Measurements from ENCODE around the gene ISM1.

The ISM1 gene

GRCh38 chr20:13284830-13285229 lies 63.8 kb downstream of the ISM1 start:
- Histone ChIP-seq H3K9ac (ENCODE audit: low read length) (no peak overlapping the region), H3K27me3 (ENCODE audit: control insufficient read depth, insufficient read depth, low read length) (no peaks in the 10 kb centered on the region), H3K4me3 (ENCODE audit: low read depth, low read length) (no peak overlapping the region), H3K27ac (ENCODE audit: low read depth, low read length) (no peak overlapping the region), H3K9me3 (ENCODE audit: control insufficient read depth, insufficient read depth, low read depth, low read length) (peaks cover 3% of the 10 kb centered on the region; the same call in 1 of the 2 replicates), H3K36me3 (ENCODE audit: control insufficient read depth, insufficient read depth, low read length) (no peaks in the 10 kb centered on the region; the same call in 1 of the 2 replicates), H3K4me1 (ENCODE audit: control insufficient read depth, insufficient read depth, low read length) (no peaks in the 10 kb centered on the region)

- Histone ChIP-seq H3K9ac (ENCODE audit: low read length) (no peak overlapping the region), H3K4me3 (ENCODE audit: low read depth, low read length) (no peak overlapping the region), H3K27me3 (ENCODE audit: control insufficient read depth, insufficient read depth, low read length) (no peaks in the 10 kb centered on the region), H3K36me3 (ENCODE audit: control insufficient read depth, insufficient read depth, low read length) (no peaks in the 10 kb centered on the region; the same call in 1 of the 2 replicates), H3K9me3 (ENCODE audit: control insufficient read depth, insufficient read depth, low read depth, low read length) (peaks cover 3% of the 10 kb centered on the region; the same call in 1 of the 2 replicates), H3K4me1 (ENCODE audit: control insufficient read depth, insufficient read depth, low read length) (no peaks in the 10 kb centered on the region), H3K27ac (ENCODE audit: low read depth, low read length) (no peak overlapping the region)
Observed at GRCh38 chr20:13285408-13285807, 64.3 kb downstream of the ISM1 start.

GRCh38 chr20:13286052-13286451 lies 65.0 kb downstream of the ISM1 start:
- Histone ChIP-seq H3K9ac (ENCODE audit: low read length) (no peak overlapping the region), H3K4me1 (ENCODE audit: control insufficient read depth, insufficient read depth, low read length) (no peaks in the 10 kb centered on the region), H3K27ac (ENCODE audit: low read depth, low read length) (no peak overlapping the region), H3K27me3 (ENCODE audit: control insufficient read depth, insufficient read depth, low read length) (no peaks in the 10 kb centered on the region), H3K4me3 (ENCODE audit: low read depth, low read length) (no peak overlapping the region), H3K9me3 (ENCODE audit: control insufficient read depth, insufficient read depth, low read depth, low read length) (no peaks in the 10 kb centered on the region), H3K36me3 (ENCODE audit: control insufficient read depth, insufficient read depth, low read length) (no peaks in the 10 kb centered on the region)

- Histone ChIP-seq H3K4me1 (ENCODE audit: control insufficient read depth, insufficient read depth, low read length) (no peaks in the 10 kb centered on the region), H3K36me3 (ENCODE audit: control insufficient read depth, insufficient read depth, low read length) (no peaks in the 10 kb centered on the region), H3K27ac (ENCODE audit: low read depth, low read length) (no peak overlapping the region), H3K27me3 (ENCODE audit: control insufficient read depth, insufficient read depth, low read length) (no peaks in the 10 kb centered on the region), H3K9ac (ENCODE audit: low read length) (no peak overlapping the region), H3K4me3 (ENCODE audit: low read depth, low read length) (no peak overlapping the region), H3K9me3 (ENCODE audit: control insufficient read depth, insufficient read depth, low read depth, low read length) (no peaks in the 10 kb centered on the region)
Observed at GRCh38 chr20:13286607-13287006, 65.5 kb downstream of the ISM1 start.

GRCh38 chr20:13288357-13288756 lies 67.3 kb downstream of the ISM1 start:
- Histone ChIP-seq H3K9ac (ENCODE audit: low read length) (no peak overlapping the region), H3K36me3 (ENCODE audit: control insufficient read depth, insufficient read depth, low read length) (no peaks in the 10 kb centered on the region), H3K4me1 (ENCODE audit: control insufficient read depth, insufficient read depth, low read length) (no peaks in the 10 kb centered on the region), H3K4me3 (ENCODE audit: low read depth, low read length) (no peak overlapping the region), H3K27ac (ENCODE audit: low read depth, low read length) (no peak overlapping the region), H3K27me3 (ENCODE audit: control insufficient read depth, insufficient read depth, low read length) (no peaks in the 10 kb centered on the region), H3K9me3 (ENCODE audit: control insufficient read depth, insufficient read depth, low read depth, low read length) (no peaks in the 10 kb centered on the region)

GRCh38 chr20:13289031-13289430 lies 68.0 kb downstream of the ISM1 start:
- no peaks in the 10 kb centered on the region for H3K27me3 ChIP-seq (ENCODE audit: control insufficient read depth, insufficient read depth, low read length)
- no peak overlapping the region for H3K9ac ChIP-seq (ENCODE audit: low read length)
- H3K4me1 ChIP-seq (ENCODE audit: control insufficient read depth, insufficient read depth, low read length), result no peaks in the 10 kb centered on the region
- H3K4me3 ChIP-seq (ENCODE audit: low read depth, low read length), result no peak overlapping the region
- H3K27ac ChIP-seq (ENCODE audit: low read depth, low read length), result no peak overlapping the region
- H3K36me3 ChIP-seq (ENCODE audit: control insufficient read depth, insufficient read depth, low read length), result no peaks in the 10 kb centered on the region
- H3K9me3 ChIP-seq (ENCODE audit: control insufficient read depth, insufficient read depth, low read depth, low read length), result no peaks in the 10 kb centered on the region

- Histone ChIP-seq H3K4me3 (ENCODE audit: low read depth, low read length) (no peak overlapping the region), H3K27me3 (ENCODE audit: control insufficient read depth, insufficient read depth, low read length) (no peaks in the 10 kb centered on the region), H3K9ac (ENCODE audit: low read length) (no peak overlapping the region), H3K36me3 (ENCODE audit: control insufficient read depth, insufficient read depth, low read length) (no peaks in the 10 kb centered on the region), H3K9me3 (ENCODE audit: control insufficient read depth, insufficient read depth, low read depth, low read length) (no peaks in the 10 kb centered on the region), H3K27ac (ENCODE audit: low read depth, low read length) (no peak overlapping the region), H3K4me1 (ENCODE audit: control insufficient read depth, insufficient read depth, low read length) (peaks cover 3% of the 10 kb centered on the region; the same call in 1 of the 2 replicates)
Observed at GRCh38 chr20:13290724-13291123, 69.7 kb downstream of the ISM1 start.

GRCh38 chr20:13291157-13291556 lies 70.1 kb downstream of the ISM1 start:
- Histone ChIP-seq H3K9ac (ENCODE audit: low read length) (no peak overlapping the region), H3K27me3 (ENCODE audit: control insufficient read depth, insufficient read depth, low read length) (no peaks in the 10 kb centered on the region), H3K27ac (ENCODE audit: low read depth, low read length) (no peak overlapping the region), H3K36me3 (ENCODE audit: control insufficient read depth, insufficient read depth, low read length) (no peaks in the 10 kb centered on the region), H3K9me3 (ENCODE audit: control insufficient read depth, insufficient read depth, low read depth, low read length) (no peaks in the 10 kb centered on the region), H3K4me3 (ENCODE audit: low read depth, low read length) (no peak overlapping the region), H3K4me1 (ENCODE audit: control insufficient read depth, insufficient read depth, low read length) (peaks cover 3% of the 10 kb centered on the region; the same call in 1 of the 2 replicates)

GRCh38 chr20:13292201-13292885 lies 71.3 kb downstream of the ISM1 start:
- Histone ChIP-seq H3K27ac (ENCODE audit: low read depth, low read length) (no peak overlapping the region), H3K4me3 (ENCODE audit: low read depth, low read length) (no peak overlapping the region), H3K4me1 (ENCODE audit: control insufficient read depth, insufficient read depth, low read length) (peaks cover 3% of the 10 kb centered on the region; the same call in 1 of the 2 replicates), H3K27me3 (ENCODE audit: control insufficient read depth, insufficient read depth, low read length) (no peaks in the 10 kb centered on the region), H3K9me3 (ENCODE audit: control insufficient read depth, insufficient read depth, low read depth, low read length) (no peaks in the 10 kb centered on the region), H3K36me3 (ENCODE audit: control insufficient read depth, insufficient read depth, low read length) (no peaks in the 10 kb centered on the region), H3K9ac (ENCODE audit: low read length) (no peak overlapping the region)

- no peaks in the 10 kb centered on the region for H3K36me3 ChIP-seq (ENCODE audit: control insufficient read depth, insufficient read depth, low read length)
- H3K9ac ChIP-seq (ENCODE audit: low read length), result no peak overlapping the region
- H3K9me3 ChIP-seq (ENCODE audit: control insufficient read depth, insufficient read depth, low read depth, low read length), result no peaks in the 10 kb centered on the region
- H3K27ac ChIP-seq (ENCODE audit: low read depth, low read length), result no peak overlapping the region
- H3K4me1 ChIP-seq (ENCODE audit: control insufficient read depth, insufficient read depth, low read length), result peaks cover 3% of the 10 kb centered on the region; the same call in 1 of the 2 replicates
- H3K4me3 ChIP-seq (ENCODE audit: low read depth, low read length), result no peak overlapping the region
- H3K27me3 ChIP-seq (ENCODE audit: control insufficient read depth, insufficient read depth, low read length), result no peaks in the 10 kb centered on the region
Observed at GRCh38 chr20:13294522-13294921, 73.4 kb downstream of the ISM1 start.

GRCh38 chr20:13295637-13296036 lies 74.6 kb downstream of the ISM1 start:
- H3K27ac ChIP-seq (ENCODE audit: low read depth, low read length), result no peak overlapping the region
- no peaks in the 10 kb centered on the region for H3K9me3 ChIP-seq (ENCODE audit: control insufficient read depth, insufficient read depth, low read depth, low read length)
- H3K4me3 ChIP-seq (ENCODE audit: low read depth, low read length), result no peak overlapping the region
- no peaks in the 10 kb centered on the region for H3K36me3 ChIP-seq (ENCODE audit: control insufficient read depth, insufficient read depth, low read length)
- peaks cover 3% of the 10 kb centered on the region; the same call in 1 of the 2 replicates for H3K4me1 ChIP-seq (ENCODE audit: control insufficient read depth, insufficient read depth, low read length)
- H3K27me3 ChIP-seq (ENCODE audit: control insufficient read depth, insufficient read depth, low read length), result no peaks in the 10 kb centered on the region
- H3K9ac ChIP-seq (ENCODE audit: low read length), result no peak overlapping the region
